ENCODE results near the gene UNC50. TPM values are rescaled to one million over a fixed set of nuclear protein-coding genes. Genes with fewer than 3 reads are reported as not detected.

Gene UNC50
- total and polyA plus RNA-seq, 2 experiments from 2014 or later, result 38.7 to 49.4 TPM

DNA sequence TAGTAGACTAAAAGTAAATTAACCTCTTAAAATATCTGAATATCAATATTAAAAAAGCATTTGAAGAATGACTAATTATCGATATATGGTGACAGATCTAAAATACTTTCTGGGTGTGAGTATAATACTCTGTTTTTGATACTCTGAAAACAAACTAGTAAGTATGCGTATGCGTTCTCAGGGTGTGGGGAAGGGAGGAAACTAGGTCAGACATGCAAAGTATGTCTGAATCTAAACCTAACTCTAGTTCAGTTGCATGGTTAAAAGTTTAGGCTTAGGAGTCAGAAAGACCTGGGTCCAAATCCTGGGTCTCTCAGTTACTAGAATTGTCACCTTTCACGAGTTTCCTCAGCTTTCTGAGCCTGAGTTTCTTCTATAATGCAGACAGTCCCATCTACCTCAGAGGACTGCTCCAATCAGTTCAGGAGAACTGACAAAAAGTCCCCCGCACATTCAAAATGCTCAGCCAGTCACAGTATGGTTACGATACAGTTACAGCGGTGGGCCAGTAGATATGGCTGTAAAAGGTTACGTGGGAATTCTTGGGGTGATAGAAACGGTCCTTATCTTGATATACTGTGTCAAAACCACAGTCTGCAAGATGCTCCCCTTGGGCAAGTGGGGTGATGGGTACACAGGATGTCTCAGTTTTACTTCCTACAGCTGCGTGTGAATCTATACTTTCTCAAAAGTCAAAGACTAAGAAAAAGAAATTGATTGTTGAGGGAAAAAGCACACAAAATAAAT is 29.2 kb downstream of the UNC50 start:
- no peaks in the 10 kb centered on the region for H4K20me1 ChIP-seq (replicated peaks; ENCODE audit: insufficient read depth)
- H2AFZ ChIP-seq, result no peak overlapping the region
- H3K27ac ChIP-seq (ENCODE audit: low read depth), result no peak overlapping the region
- H3K79me2 ChIP-seq (replicated peaks; ENCODE audit: insufficient read depth), result no peaks in the 10 kb centered on the region
- no peaks in the 10 kb centered on the region for H3K27me3 ChIP-seq (ENCODE audit: insufficient read depth)
- no peak overlapping the region for H3K4me2 ChIP-seq
- H3F3A ChIP-seq (replicated peaks; ENCODE audit: low read depth), result no peaks in the 10 kb centered on the region
- DNase-seq (ENCODE audit: low spot score) (no peak), ATAC-seq (no peak)
- H3K36me3 ChIP-seq (ENCODE audit: insufficient read depth), result no peaks in the 10 kb centered on the region
- H3K4me3 Mint-ChIP-seq, result no peak overlapping the region
- H3K4me1 Mint-ChIP-seq, result peaks cover 11% of the 10 kb centered on the region
- no peaks in the 10 kb centered on the region for H3K9me2 ChIP-seq (ENCODE audit: insufficient read depth)
- no peaks in the 10 kb centered on the region for H3K36me3 Mint-ChIP-seq (ENCODE audit: low read depth)
- no peaks in the 10 kb centered on the region for H3K9me3 Mint-ChIP-seq
- H3K27me3 Mint-ChIP-seq (ENCODE audit: insufficient read depth, low read depth, poor library complexity), result no peaks in the 10 kb centered on the region
- TF ChIP-seq CREB1 (CRISPR knock-in tag; IDR thresholded peaks at IDR 0.05; ENCODE audit: low read depth), result no peak
- TF ChIP-seq JUNB (IDR thresholded peaks at IDR 0.05; ENCODE audit: unreplicated experiment), result no peak
- TF ChIP-seq, protein P1, sequence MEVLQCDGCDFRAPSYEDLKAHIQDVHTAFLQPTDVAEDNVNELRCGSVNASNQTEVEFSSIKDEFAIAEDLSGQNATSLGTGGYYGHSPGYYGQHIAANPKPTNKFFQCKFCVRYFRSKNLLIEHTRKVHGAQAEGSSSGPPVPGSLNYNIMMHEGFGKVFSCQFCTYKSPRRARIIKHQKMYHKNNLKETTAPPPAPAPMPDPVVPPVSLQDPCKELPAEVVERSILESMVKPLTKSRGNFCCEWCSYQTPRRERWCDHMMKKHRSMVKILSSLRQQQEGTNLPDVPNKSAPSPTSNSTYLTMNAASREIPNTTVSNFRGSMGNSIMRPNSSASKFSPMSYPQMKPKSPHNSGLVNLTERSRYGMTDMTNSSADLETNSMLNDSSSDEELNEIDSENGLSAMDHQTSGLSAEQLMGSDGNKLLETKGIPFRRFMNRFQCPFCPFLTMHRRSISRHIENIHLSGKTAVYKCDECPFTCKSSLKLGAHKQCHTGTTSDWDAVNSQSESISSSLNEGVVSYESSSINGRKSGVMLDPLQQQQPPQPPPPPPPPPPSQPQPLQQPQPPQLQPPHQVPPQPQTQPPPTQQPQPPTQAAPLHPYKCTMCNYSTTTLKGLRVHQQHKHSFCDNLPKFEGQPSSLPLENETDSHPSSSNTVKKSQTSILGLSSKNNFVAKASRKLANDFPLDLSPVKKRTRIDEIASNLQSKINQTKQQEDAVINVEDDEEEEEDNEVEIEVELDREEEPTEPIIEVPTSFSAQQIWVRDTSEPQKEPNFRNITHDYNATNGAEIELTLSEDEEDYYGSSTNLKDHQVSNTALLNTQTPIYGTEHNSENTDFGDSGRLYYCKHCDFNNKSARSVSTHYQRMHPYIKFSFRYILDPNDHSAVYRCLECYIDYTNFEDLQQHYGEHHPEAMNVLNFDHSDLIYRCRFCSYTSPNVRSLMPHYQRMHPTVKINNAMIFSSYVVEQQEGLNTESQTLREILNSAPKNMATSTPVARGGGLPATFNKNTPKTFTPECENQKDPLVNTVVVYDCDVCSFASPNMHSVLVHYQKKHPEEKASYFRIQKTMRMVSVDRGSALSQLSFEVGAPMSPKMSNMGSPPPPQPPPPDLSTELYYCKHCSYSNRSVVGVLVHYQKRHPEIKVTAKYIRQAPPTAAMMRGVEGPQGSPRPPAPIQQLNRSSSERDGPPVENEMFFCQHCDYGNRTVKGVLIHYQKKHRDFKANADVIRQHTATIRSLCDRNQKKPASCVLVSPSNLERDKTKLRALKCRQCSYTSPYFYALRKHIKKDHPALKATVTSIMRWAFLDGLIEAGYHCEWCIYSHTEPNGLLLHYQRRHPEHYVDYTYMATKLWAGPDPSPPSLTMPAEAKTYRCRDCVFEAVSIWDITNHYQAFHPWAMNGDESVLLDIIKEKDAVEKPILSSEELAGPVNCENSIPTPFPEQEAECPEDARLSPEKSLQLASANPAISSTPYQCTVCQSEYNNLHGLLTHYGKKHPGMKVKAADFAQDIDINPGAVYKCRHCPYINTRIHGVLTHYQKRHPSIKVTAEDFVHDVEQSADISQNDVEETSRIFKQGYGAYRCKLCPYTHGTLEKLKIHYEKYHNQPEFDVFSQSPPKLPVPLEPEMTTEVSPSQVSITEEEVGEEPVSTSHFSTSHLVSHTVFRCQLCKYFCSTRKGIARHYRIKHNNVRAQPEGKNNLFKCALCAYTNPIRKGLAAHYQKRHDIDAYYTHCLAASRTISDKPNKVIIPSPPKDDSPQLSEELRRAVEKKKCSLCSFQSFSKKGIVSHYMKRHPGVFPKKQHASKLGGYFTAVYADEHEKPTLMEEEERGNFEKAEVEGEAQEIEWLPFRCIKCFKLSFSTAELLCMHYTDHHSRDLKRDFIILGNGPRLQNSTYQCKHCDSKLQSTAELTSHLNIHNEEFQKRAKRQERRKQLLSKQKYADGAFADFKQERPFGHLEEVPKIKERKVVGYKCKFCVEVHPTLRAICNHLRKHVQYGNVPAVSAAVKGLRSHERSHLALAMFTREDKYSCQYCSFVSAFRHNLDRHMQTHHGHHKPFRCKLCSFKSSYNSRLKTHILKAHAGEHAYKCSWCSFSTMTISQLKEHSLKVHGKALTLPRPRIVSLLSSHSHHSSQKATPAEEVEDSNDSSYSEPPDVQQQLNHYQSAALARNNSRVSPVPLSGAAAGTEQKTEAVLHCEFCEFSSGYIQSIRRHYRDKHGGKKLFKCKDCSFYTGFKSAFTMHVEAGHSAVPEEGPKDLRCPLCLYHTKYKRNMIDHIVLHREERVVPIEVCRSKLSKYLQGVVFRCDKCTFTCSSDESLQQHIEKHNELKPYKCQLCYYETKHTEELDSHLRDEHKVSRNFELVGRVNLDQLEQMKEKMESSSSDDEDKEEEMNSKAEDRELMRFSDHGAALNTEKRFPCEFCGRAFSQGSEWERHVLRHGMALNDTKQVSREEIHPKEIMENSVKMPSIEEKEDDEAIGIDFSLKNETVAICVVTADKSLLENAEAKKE (CRISPR knock-in tag; IDR thresholded peaks at IDR 0.05), result no peak
- TF ChIP-seq, protein P2, sequence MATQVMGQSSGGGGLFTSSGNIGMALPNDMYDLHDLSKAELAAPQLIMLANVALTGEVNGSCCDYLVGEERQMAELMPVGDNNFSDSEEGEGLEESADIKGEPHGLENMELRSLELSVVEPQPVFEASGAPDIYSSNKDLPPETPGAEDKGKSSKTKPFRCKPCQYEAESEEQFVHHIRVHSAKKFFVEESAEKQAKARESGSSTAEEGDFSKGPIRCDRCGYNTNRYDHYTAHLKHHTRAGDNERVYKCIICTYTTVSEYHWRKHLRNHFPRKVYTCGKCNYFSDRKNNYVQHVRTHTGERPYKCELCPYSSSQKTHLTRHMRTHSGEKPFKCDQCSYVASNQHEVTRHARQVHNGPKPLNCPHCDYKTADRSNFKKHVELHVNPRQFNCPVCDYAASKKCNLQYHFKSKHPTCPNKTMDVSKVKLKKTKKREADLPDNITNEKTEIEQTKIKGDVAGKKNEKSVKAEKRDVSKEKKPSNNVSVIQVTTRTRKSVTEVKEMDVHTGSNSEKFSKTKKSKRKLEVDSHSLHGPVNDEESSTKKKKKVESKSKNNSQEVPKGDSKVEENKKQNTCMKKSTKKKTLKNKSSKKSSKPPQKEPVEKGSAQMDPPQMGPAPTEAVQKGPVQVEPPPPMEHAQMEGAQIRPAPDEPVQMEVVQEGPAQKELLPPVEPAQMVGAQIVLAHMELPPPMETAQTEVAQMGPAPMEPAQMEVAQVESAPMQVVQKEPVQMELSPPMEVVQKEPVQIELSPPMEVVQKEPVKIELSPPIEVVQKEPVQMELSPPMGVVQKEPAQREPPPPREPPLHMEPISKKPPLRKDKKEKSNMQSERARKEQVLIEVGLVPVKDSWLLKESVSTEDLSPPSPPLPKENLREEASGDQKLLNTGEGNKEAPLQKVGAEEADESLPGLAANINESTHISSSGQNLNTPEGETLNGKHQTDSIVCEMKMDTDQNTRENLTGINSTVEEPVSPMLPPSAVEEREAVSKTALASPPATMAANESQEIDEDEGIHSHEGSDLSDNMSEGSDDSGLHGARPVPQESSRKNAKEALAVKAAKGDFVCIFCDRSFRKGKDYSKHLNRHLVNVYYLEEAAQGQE (IDR thresholded peaks at IDR 0.05; ENCODE audit: unreplicated experiment), result no peak
- TF ChIP-seq POLR2AphosphoS5 (IDR thresholded peaks at IDR 0.05; ENCODE audit: low read depth), result no peak
- TF ChIP-seq, protein P3, sequence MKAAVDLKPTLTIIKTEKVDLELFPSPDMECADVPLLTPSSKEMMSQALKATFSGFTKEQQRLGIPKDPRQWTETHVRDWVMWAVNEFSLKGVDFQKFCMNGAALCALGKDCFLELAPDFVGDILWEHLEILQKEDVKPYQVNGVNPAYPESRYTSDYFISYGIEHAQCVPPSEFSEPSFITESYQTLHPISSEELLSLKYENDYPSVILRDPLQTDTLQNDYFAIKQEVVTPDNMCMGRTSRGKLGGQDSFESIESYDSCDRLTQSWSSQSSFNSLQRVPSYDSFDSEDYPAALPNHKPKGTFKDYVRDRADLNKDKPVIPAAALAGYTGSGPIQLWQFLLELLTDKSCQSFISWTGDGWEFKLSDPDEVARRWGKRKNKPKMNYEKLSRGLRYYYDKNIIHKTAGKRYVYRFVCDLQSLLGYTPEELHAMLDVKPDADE (IDR thresholded peaks at IDR 0.05), result no peak
- no peak for TF ChIP-seq ZNF114 (CRISPR knock-in tag; IDR thresholded peaks at IDR 0.05)
- no peak for TF ChIP-seq STAT1 (IDR thresholded peaks at IDR 0.05; ENCODE audit: unreplicated experiment)
- TF ChIP-seq ZNF331 (CRISPR knock-in tag; IDR thresholded peaks at IDR 0.05; ENCODE audit: low read depth), result no peak
- TF ChIP-seq, protein P4, sequence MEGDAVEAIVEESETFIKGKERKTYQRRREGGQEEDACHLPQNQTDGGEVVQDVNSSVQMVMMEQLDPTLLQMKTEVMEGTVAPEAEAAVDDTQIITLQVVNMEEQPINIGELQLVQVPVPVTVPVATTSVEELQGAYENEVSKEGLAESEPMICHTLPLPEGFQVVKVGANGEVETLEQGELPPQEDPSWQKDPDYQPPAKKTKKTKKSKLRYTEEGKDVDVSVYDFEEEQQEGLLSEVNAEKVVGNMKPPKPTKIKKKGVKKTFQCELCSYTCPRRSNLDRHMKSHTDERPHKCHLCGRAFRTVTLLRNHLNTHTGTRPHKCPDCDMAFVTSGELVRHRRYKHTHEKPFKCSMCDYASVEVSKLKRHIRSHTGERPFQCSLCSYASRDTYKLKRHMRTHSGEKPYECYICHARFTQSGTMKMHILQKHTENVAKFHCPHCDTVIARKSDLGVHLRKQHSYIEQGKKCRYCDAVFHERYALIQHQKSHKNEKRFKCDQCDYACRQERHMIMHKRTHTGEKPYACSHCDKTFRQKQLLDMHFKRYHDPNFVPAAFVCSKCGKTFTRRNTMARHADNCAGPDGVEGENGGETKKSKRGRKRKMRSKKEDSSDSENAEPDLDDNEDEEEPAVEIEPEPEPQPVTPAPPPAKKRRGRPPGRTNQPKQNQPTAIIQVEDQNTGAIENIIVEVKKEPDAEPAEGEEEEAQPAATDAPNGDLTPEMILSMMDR (conservative IDR thresholded peaks at IDR 0.05; ENCODE audit: low read depth in 2 of 2), result no peak
- no peak overlapping the region for H3K27ac Mint-ChIP-seq
- H3K4me1 ChIP-seq (ENCODE audit: insufficient read depth), result no peaks in the 10 kb centered on the region
- H3K4me3 ChIP-seq, result no peak overlapping the region

Measured in GM23338 (cell line).